ENCODE results near the gene TMEM255B. TPM values are rescaled to one million over a fixed set of nuclear protein-coding genes. Genes with fewer than 3 reads are reported as not detected.
A peak's percentile ranks its signal among the peaks of the same experiment; 100 is the strongest.

Gene TMEM255B
- total RNA-seq, 6 donors from 2014 or later: 1.4 to 39.0 (median 13.8) TPM

DNA sequence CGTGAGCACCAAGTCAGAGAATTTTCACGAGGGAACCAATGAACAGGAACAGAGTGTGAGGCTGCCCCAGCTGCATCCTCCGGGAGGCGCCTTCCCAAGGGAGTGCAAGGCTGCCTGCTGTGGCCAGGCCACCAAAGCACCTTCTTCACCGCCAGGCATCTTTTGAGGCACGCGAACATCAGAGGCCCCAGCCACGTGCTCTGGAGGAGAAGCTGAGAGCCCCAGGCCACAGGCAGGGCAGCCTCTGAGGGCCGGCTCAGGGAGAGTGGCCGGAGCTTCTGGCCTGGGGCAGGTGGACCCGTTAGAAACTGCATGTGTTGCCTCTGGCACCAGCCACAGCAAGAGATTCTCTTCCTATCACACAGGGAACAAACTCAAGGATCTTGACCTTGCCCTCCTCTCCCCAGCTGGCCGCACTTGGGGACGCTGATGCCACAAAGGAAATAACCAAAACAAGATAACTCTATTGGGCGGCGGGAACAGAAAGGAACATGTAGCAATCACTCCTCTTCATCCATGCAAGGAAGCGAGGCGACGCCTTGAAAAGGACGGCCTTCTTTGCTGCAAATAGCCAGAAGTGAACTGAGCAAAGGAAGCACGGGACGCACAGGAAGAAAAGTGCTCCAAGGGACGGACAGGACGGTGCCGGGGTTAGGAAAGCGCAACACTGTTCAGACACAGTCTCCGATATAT, 85.0 kb downstream of the TMEM255B start:
- Histone ChIP-seq H3K9me3 (no peaks in the 10 kb centered on the region), H3K27ac (peak overlapping the region in 2 of 4 donors; percentile 43 to 53), H3K4me1 (peaks cover 17 to 47% (median 28%) of the 10 kb centered on the region in 4 donors), H3K4me3 (no peak overlapping the region), H3K36me3 (peaks cover 0 to 33% (median 5%) of the 10 kb centered on the region in 4 donors), H3K27me3 (no peaks in the 10 kb centered on the region)
- DNase-seq: peak; percentile 23 to 38
- no peak for ATAC-seq (ENCODE audit: low FRiP score in 2 of 2)
- TF ChIP-seq POLR2AphosphoS5 (IDR thresholded peaks at IDR 0.05): peak in 1 of 2 donors; percentile 37
- no peak for TF ChIP-seq EP300 (IDR thresholded peaks at IDR 0.05)
- 56 to 58% methylated on average over 16 to 26 of the region's 26 CpGs for WGBS, 2 donors

DNA sequence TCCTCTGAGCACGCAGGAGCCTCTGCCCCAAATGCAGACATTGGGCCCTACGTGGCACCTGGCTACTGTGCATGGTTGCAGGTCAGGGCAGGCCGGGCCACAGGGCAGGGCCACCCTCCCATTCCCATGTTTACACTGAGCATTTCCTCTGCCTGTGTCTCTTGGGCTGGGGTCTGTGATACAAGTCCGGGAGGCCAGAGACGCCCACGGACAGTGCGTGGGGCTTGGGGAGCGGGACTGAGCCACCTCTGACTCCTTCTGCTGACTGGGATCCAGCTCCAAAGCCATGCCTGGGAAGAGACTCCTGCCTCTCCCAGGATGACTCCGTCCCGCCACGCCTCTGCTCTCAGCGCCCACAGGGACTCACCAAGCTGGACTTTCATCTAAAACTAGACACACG, 86.0 kb downstream of the TMEM255B start:
- peak; percentile 12 to 45 for DNase-seq
- H3K27ac ChIP-seq: peak overlapping the region in 1 of 4 donors; percentile 38
- WGBS, 2 donors: 80 to 89% methylated on average over 8 to 13 of the region's 13 CpGs
- H3K36me3 ChIP-seq: peaks cover 0 to 33% (median 4%) of the 10 kb centered on the region in 4 donors
- TF ChIP-seq POLR2A (IDR thresholded peaks at IDR 0.05): no peak
- TF ChIP-seq, protein P1, sequence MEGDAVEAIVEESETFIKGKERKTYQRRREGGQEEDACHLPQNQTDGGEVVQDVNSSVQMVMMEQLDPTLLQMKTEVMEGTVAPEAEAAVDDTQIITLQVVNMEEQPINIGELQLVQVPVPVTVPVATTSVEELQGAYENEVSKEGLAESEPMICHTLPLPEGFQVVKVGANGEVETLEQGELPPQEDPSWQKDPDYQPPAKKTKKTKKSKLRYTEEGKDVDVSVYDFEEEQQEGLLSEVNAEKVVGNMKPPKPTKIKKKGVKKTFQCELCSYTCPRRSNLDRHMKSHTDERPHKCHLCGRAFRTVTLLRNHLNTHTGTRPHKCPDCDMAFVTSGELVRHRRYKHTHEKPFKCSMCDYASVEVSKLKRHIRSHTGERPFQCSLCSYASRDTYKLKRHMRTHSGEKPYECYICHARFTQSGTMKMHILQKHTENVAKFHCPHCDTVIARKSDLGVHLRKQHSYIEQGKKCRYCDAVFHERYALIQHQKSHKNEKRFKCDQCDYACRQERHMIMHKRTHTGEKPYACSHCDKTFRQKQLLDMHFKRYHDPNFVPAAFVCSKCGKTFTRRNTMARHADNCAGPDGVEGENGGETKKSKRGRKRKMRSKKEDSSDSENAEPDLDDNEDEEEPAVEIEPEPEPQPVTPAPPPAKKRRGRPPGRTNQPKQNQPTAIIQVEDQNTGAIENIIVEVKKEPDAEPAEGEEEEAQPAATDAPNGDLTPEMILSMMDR (IDR thresholded peaks at IDR 0.05): no peak
- no peak for TF ChIP-seq POLR2AphosphoS5 (IDR thresholded peaks at IDR 0.05)
- no peak for TF ChIP-seq EP300 (IDR thresholded peaks at IDR 0.05)
- H3K4me3 ChIP-seq: no peak overlapping the region
- no peaks in the 10 kb centered on the region for H3K27me3 ChIP-seq
- peaks cover 15 to 41% (median 27%) of the 10 kb centered on the region in 4 donors for H3K4me1 ChIP-seq
- no peak for ATAC-seq (ENCODE audit: low FRiP score in 2 of 2)
- H3K9me3 ChIP-seq: no peaks in the 10 kb centered on the region

DNA sequence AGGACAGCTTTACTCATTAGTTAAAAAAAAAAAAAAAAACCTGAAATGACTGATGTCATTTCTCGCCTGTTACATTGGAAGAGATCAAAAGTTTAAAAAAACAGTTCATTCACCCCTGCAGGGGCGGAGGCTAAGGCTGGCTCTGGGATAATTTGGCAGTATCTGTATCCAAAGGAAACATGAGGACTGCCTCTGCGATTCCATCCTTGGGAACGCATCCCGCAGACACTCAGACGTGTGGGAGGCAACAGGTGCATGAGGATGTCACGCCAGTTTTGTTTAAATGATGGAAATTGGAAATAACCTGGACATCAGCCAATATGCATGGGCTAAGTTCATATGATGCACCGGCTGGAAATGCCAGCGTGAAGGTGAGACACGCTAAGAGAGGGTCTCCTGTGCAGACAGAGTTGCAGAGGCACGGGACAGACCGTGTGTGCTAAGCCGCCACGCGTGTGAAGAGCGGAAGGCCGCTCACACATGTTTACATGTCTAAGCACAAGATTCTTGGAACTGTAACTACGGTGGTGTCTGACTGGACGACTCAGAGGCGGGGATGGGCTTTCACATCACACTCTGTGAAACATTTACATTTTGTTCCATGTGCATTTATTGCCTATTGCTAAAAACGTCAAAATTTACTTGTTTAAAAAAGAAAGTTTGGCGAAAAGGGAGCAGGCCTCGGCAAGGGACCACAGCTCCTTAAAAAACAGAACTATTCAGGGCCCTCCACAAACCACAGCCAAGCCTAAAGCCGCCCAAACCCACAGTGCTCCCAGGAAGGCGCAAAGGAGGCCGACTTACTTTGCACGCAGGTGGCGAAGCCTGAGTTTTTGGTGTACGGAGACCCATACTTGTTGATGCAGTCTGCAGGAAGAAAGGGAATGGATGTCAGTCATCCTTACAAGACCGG, 87.0 kb downstream of the TMEM255B start:
- WGBS, 2 donors: 84 to 90% methylated on average over 28 to 30 of the region's 30 CpGs
- DNase-seq (peak; percentile 12 to 31), ATAC-seq (ENCODE audit: low FRiP score in 2 of 2) (no peak)
- Histone ChIP-seq H3K4me3 (no peak overlapping the region), H3K4me1 (peaks cover 11 to 33% (median 19%) of the 10 kb centered on the region in 4 donors), H3K27me3 (no peaks in the 10 kb centered on the region), H3K36me3 (peaks cover 0 to 29% (median 4%) of the 10 kb centered on the region in 4 donors), H3K27ac (no peak overlapping the region), H3K9me3 (no peaks in the 10 kb centered on the region)
- TF ChIP-seq, protein P1 (IDR thresholded peaks at IDR 0.05): no peak
- no peak for TF ChIP-seq POLR2AphosphoS5 (IDR thresholded peaks at IDR 0.05)
- TF ChIP-seq EP300 (IDR thresholded peaks at IDR 0.05): no peak
- TF ChIP-seq POLR2A (IDR thresholded peaks at IDR 0.05): no peak

DNA sequence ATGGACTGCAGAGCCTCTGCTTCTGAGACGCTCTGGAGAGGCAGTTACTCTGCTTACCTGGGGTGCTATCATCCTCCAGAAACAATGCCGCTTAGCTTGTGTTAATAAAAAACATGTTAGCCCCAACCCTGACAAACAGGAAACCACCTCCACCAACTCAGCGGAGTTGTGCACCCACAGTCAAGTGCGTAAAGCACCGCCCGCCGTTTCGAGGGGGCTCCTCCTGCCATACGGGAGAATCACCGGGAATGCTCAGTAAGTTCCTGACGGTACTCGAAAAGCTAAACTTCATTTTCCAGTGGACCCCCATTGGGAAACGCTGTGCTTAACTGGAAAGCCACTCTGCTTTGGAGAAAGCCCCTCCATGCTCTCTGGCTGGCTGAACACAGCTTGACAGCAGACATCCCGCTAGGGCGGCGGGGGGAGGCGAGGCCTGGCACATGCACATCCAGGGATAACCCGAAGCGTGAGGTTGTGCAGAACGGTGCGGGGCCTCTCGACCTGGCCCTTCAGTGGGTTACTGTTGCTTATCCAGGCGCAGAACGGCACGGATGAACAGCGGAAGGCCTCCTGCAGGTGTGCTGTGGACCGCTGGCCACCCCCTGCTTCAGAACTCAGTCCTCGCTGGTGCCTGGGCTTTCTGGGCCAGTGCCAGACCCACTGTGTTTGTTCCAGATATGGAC, 87.8 kb downstream of the TMEM255B start:
- no peaks in the 10 kb centered on the region for H3K27me3 ChIP-seq
- no peak overlapping the region for H3K27ac ChIP-seq
- DNase-seq (peak; percentile 18 to 76), ATAC-seq (ENCODE audit: low FRiP score in 2 of 2) (no peak)
- H3K4me1 ChIP-seq: peaks cover 11 to 30% (median 19%) of the 10 kb centered on the region in 4 donors
- no peaks in the 10 kb centered on the region for H3K9me3 ChIP-seq
- no peak for TF ChIP-seq POLR2AphosphoS5 (IDR thresholded peaks at IDR 0.05)
- 89 to 91% methylated on average over 18 to 28 of the region's 28 CpGs for WGBS, 2 donors
- H3K36me3 ChIP-seq: peaks cover 0 to 28% (median 4%) of the 10 kb centered on the region in 4 donors
- H3K4me3 ChIP-seq: no peak overlapping the region

DNA sequence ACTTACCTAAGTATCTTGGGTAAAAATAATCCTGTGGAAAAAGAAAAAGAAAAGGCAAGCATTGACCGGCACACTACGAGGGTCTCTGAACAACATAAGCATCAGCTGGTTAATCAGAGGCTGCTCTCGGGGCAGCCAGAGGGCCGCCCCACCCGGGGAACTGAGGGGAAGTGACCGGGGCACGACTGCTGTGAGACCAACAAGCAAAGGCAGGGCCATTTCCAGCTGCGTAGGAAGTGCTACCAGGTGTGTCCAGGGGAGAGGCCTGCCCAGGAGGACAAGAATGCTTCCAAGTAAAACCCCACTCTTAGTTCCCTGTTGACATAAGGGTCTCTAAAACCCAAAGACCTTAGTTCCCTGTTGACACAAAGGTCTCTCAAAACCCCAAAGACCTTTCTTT, 89.0 kb downstream of the TMEM255B start:
- H3K4me3 ChIP-seq: no peak overlapping the region
- H3K36me3 ChIP-seq: peaks cover 0 to 28% (median 2%) of the 10 kb centered on the region in 4 donors
- no peak overlapping the region for H3K27ac ChIP-seq
- no peak for TF ChIP-seq EP300 (IDR thresholded peaks at IDR 0.05)
- TF ChIP-seq POLR2AphosphoS5 (IDR thresholded peaks at IDR 0.05): no peak
- TF ChIP-seq, protein P1 (IDR thresholded peaks at IDR 0.05): no peak
- no peak for TF ChIP-seq POLR2A (IDR thresholded peaks at IDR 0.05)
- DNase-seq: no peak
- no peaks in the 10 kb centered on the region for H3K27me3 ChIP-seq
- H3K4me1 ChIP-seq: peaks cover 15 to 34% (median 22%) of the 10 kb centered on the region in 4 donors
- H3K9me3 ChIP-seq: no peaks in the 10 kb centered on the region
- WGBS, 2 donors: 69 to 70% methylated on average over 8 of the region's 8 CpGs
- no peak for ATAC-seq (ENCODE audit: low FRiP score in 2 of 2)

All from upper lobe of left lung (tissue), 6 donors.